GM19023 (cell line): ENCODE data around the gene ISG20.

Source experiments
- ATAC-seq: cut with Tn5 transposase; IDR thresholded peaks from one replicate; pipeline ENCODE4 v1.9.1; 2021; ENCODE audit warnings: mild to moderate bottlenecking, moderate library complexity; ENCODE audit not compliant: unreplicated experiment

The ISG20 gene

DNA sequence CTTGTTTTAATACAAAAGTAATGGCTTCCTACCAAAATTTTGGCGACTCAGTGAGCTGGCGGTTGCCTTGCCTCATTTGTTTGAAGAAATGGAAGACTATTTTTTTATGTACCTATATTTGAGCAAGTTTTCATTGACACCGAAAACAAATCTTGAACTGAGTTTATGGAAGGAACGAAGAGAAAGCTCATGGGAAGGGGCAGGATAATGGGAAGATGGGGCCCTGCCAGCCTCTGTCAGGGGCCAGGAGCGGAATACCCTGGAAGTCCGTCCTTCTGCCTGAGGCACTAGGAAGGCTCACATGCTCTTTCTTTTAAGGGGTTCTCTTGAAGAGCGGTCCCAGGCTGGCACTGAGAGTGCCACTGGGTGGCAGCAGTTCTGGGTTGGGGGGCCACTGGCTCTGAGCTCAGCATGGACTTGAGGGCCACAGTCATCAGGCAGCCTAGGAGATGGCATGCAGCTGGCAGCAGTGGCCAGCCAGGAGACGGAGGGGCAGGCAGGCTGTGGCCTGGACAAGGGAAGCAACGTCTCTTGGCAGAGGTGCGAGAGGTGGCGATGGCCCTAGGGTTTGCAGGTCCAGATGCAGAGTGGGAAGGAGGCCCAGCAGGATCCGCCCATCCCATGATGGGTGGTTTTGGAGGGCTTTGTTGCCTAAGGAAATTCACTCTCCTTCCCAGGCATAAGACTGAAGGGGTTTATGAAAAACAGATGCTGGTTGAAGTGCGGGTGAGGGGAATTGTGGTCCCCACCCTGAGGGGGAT, 41.6 kb downstream of the ISG20 start:
- ATAC-seq: no peak

DNA sequence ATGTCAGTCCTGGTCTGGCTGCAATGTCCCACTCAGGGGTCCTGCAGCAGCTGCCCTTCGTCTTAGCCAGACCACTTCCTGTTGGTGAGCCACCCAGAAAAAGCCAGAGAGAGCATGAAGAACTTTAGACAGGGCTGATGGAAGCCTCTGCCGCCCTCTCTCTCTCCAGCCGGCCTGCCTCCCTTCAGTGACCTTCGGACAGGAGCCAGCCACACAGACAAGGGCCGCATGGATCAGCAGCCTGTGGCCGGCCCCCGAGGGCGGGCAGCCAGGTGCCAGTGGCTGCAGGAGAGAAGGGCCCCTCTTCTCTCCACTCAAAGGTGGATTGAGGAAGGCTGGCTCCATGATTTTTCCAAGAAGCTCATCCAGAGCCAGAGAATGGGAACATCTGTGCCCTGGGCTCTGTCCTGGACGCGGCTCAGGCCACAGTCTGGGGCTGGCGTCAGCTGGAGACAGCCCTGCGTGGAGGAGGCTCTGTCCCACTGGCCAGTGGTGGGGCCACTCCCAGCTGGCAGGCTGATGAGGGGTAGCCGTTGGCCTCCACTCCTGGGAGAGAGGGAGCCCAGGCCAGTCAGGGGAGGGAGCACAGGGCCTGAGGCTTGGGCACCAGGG, 42.9 kb downstream of the ISG20 start:
- no peak for ATAC-seq

DNA sequence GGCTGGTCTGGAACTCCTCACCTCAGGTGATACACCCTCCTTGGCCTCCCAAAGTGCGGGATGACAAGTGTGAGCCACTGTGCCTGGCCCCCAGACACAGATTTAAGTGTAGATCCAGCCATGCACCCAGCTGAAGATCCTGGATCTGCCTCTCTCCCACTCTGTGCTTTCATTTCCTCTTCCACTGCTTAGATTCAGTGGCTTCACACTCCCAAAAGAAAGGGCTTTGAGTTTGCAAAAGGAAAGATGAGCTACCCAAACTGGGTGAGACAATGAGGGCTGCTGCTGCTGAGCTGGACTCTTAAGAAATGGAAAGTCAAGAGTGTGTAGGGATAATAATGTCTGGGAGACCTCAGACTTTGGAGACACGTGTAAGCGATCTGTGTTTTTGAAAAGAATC, 45.5 kb downstream of the ISG20 start:
- no peak for ATAC-seq

DNA sequence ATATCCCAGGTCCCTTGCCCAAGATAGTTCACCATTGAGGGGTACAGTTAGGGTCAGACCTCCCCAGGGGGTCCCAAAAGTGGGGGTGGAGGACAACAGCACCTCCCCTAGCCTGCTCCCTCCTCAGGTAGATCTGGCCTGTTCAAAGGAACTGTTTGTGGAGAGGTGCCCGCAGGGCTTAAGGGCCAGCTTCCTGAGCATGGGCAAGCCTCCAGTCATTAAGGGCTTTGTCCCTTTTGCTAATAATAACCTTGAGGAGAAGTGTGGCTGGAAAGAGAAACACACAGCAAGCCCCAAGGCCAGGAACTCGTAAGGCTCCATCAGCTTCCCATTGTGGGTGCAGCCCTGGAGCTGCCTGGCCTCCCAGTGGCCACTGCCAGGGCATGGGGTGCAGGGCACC, 47.4 kb downstream of the ISG20 start:
- ATAC-seq: no peak

DNA sequence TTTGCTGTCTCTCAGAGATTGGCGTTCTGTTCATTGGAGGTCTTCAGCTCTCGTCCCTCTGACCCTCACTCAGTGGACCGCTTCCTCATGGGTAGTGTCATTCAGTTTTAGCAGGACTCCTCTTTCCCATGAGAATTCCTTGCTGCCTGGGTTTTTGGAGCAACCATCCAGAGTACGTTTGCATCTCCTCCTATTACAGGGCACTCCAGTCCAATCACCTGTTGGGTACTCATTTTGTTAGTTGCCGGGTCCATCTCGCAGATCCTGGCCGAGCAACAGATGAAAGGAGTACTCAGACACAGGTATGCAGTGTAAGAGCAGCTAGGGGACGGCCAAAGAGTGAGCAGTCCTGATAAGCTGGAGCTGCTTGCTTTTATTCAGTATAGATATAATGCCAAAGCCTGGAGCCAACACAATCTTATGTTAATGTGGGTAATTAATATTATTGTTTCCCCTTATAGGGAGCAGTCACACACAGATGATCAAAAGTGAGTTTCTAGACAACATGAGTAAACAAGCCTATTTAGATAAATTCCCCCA, 49.6 kb downstream of the ISG20 start:
- ATAC-seq: no peak

DNA sequence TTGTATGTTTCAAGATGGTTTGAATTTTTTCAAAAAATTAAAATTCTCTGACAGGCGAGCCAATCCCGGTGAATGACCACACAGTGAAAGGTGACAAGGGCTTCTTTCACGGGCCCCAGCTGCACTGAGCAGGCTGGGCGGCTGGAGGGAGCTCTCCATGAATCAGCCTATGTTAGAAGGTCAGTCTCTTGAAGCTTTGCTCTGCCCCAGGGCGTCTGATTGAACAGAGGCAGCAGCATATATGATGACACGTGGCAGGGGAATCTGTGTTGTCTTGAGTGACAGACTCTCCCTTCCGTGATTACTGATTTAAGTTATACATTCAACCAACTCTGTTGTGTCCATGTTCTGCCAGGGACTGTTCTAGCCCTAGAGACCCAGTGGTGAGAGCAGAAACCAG, 51.5 kb downstream of the ISG20 start:
- no peak for ATAC-seq

DNA sequence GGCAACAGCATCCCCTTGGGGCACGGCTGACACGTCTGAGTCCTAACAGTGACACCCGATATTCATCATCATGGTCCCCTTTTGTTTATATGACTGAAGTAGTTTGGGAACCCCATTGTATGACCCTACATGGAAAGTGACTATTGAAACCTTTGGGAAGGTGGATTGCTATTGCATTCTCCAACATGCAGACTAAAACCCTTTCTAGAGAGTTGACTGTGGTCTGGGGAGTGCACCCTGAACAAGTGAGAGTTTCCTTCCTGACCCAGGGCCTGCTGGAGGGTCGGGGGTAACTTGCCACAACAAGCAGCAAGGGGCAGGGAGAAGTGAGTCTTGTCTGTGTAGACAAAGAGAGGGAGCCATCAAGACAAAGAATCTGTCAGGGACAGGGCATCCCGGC, 54.4 kb downstream of the ISG20 start:
- ATAC-seq: no peak

DNA sequence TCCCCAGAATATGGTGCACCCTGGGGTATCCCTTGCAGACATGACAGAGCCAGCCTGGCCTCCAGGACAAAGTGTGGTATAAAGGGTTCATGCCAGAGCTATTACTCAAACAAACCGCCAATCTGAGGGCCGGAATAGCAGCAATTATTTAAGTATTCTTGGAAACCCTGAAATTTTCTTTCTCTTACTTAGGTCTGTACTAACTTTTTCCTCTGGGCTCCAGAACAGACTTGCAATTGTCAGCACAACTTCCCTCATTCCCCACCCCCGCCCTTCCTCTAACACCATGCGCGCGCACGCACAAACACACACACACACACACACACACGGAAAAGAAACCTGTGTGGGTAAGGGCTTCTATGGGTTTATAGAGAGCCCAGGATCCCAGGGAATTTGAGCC, 56.3 kb downstream of the ISG20 start:
- no peak for ATAC-seq

DNA sequence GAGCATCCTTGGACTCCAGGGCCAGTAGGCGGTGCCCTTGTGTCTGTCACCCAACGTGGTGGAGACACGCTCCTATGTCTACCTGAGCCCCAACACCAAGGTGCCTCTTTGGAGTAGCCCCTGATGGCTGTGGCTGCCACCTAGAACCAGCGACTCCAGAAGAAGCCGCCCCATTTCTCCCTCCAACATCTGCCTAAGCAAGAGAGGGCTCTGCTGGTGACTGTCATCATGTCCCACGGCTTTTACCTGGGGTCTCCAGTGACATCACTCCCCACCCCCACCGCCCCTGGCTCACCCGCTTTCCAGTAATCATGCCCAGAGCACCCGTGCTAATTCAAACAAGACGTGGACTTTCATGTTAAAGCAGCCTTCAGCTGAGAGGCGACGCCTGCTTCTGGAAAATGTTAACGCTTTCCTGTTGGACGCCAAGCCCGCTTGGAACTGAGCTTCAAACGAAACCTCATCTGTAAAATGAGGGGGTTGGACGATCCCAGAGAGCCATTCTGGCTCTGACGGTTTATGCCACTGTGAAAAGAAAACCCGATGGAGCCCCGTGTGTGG, 57.0 kb downstream of the ISG20 start:
- no peak for ATAC-seq

DNA sequence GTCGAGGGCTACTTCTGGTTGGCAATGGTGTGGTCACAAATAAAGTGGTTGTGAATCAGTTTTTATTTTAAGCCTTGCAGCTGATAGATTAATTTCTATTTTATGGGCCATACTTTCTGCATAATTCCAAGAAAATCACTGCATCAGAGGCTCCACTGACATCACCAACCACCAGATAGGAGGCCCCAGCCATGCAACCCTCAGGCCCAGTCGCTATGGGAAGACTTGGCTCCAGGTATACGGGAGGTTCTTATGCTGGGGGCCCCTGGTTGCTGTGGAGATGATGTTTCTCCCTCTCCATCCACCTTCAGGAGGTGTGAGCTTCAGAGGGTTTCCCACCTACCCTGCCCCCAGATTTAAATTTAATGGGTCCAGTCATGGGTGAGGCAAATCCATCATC, 57.4 kb downstream of the ISG20 start:
- ATAC-seq: no peak

DNA sequence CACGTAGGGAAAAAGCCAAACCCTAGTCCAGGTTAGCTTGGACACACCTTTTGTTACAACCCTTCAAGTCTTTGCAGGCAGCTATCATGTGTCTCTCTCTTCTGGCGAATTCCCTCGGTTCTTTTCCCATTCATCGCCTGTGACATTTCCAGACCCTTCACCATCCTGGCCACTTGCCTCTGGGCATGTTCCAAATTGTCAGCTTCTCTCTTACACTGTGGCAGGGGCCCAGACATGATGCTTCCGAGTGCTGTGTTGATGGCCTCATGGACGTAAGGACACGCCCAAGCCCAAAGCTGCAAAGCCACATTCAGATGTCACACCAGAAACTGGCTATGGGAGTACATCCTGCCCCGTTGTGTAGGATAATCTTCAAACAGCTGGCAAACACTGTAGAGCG, 58.5 kb downstream of the ISG20 start:
- ATAC-seq: no peak

DNA sequence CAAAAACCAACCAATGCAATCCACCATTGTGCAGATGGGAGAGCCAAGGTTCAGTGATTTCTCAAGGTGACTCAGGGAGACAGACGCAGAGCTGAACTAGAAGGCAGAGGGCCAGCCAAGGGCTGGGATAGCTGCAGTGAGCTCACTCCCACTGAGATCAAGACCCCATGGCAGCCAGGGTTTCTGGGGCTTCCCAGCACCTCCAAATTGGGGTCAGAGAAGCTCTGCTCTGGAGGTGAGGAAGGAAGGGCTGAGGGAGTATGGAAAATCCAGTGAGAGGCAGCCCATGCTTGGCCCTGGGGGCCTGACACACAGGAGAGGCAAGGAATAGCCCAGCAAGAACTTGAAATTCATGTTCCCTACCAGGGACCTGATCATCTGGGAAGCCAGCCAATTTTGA, 61.0 kb downstream of the ISG20 start:
- no peak for ATAC-seq

DNA sequence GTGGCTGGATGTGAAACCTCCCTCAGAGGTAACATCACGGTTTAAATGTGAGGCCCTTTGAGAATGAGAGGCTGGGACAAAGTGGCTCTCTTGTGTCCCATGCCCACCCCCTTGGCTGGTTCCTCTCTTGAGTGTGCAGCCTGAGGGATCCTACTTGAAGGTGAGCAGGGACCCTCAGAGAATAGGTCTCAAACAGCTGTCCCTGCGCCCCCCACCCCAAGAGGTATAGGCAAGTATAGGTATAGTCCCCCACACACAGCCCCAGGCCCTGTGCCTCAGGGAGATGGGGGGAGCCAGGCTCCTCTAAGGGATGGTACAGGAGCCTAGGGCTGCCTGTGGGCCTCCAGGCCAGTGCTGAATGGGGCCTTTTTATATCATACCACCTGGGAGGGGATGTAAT, 61.9 kb downstream of the ISG20 start:
- no peak for ATAC-seq

DNA sequence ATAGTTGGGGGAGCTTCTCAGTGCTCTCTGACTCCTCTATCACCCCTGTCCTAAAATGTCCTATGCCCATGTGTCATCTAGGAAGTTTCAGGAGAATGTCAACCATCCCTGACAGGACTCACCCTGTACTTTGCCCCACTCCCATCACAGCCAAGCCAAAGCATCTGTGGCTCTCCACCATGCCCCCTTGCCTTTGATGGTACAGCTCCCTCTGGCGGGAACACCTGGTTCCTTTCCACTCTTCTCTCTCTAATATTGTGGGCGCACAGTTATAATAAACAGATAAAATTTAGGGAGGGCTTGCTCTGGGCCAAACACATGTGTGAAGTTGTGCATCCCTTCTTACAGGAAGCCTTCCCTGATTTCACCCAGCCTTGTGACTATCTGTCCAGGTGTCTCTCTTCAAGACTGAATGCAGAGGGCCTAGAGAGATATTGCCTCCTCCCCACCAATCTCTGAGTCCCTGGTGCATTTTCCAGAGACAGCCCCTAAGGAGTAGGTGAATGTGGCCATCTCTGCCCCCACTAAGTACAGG, 62.8 kb downstream of the ISG20 start:
- ATAC-seq: no peak

DNA sequence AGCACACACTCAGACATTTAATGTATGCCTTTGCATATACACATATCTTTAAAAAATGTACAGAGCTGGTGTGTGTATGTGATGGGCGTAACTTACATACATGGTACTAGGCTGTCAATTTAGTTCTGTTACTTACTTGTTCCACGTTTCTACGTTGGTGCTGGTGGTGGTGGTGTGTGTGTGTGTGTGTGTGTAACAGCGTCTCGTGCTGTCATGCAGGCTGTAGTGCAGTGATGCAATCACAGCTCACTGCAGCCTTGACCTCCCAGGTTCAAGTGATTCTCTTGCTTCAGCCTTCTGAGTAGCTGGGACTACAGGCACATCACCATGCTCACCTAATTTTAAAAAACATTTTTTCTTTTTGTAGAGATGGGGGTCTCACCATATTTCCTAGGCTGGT, 64.2 kb downstream of the ISG20 start:
- no peak for ATAC-seq

DNA sequence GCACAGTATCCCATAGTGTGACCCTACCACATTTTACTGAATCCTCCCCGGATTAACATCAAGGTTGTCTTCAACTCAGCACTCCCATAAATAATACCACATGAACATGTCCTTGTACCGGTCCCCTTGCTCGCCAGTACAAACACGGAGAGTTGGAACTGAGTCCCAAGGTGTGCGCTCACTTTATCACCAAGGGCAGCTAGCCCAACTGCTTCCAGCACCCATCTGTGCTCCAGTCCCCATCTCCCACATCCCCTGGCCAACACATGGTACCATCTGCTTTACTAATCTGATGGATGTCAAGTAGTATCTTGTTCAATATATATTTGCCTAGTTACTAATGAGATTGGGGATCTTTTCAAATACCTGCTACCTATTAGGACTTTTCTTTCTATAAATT, 64.7 kb downstream of the ISG20 start:
- ATAC-seq: no peak

DNA sequence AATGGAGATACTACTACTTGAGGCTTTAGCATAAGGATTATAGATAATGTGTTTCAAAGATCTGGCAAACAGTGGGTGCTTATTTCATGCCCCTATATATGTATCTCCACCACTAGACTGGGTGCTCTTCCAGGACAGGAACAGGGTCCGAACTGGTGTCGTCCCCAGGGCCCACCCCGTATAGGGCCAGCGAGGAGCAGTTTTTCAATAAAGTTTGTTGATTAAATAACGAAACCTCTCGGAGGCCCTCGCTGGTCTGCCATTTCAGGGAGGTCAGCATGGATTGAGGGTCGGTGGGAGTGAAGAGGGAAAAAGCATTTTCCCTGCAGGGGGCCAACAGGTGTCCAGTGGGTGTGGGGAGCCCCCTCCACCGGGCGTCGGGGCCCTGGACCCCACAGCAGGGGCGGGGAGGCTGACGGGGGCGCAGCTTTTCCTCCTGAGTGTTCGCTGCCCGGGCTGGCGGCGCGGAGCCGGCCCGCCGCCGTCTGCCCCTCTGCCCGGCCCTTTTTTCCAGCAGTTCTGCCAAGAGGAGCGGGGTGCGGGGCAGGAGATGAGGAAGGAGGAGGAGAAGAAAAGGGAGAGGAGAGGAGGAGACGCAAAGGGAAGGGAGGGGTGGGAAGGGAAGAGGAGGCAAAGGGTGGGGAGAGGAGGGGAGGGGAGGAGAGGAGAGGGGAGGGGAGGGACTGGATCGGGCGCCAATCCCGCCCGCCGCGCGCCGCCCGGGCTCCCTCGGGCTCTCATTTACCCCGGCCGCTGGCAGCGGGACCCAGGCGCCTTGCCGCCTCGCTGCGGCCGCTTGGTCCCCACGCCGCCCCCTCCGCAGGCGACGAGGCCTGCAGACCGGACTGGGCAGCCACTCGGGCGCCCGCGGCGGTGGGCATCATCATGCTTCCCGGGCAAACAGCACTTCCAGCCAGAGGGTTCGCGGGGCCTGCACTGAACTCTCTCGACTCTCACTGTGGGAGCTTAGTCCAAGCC, 66.3 kb downstream of the ISG20 start:
- ATAC-seq: no peak

DNA sequence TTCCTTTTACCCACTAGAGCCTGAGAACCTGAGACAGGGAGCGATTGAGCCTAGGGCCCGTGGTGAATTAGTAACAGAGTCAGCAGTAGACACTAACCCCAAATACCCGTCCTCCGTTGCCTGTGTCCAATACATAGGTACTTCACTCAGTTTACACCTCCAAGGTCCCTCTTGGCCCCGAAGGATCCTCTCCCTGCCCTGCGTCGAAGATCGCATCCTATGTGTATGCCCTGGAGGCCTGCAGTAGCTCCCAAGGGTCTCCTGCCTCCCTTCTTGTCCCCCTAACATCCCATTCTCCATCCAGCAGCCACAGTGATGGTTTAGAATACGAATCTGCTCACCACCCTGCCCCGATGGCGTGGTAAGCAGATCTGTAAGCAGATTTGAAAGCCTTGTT, 67.0 kb downstream of the ISG20 start:
- ATAC-seq: no peak
